ENCODE results near the gene C5orf63. TPM values are rescaled to one million over a fixed set of nuclear protein-coding genes. Genes with fewer than 3 reads are reported as not detected.

C5orf63 gene
- polyA plus RNA-seq, 1 donor from 2014 or later = not detected

DNA sequence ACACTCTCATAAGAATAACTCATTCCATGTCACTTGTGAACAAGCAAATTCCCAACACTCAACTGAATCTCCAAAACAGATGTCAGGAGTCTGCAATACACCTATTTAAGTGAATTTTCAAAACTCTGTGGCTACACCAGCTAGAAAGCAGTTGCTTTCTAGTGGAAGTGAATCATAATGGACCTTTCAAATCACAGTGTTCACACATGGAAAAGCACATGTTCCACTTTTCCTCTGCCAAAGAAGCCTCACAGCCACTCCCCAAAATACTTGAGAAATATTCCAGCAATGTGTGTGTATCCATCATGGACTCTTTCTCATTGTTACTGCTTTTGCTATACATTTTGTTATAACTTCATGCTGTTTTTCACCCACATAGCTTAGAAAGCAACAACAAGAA, 60.4 kb downstream of the C5orf63 start:
- no peak overlapping the region for H3K27ac ChIP-seq (ENCODE audit: low read length)
- H4K20me1 ChIP-seq (ENCODE audit: insufficient read depth) = no peaks in the 10 kb centered on the region
- H2AFZ ChIP-seq (ENCODE audit: low read depth, low read length) = no peak overlapping the region
- no peaks in the 10 kb centered on the region for H3K36me3 ChIP-seq (ENCODE audit: insufficient read depth, low read length)
- H3K4me3 ChIP-seq (ENCODE audit: low read length) = no peak overlapping the region
- no peaks in the 10 kb centered on the region for H3K79me2 ChIP-seq (replicated peaks; ENCODE audit: insufficient read depth, low read length)
- no peak overlapping the region for H3K4me2 ChIP-seq (ENCODE audit: low read length)
- no peaks in the 10 kb centered on the region for H3F3A ChIP-seq (ENCODE audit: insufficient read depth, low read length, poor library complexity, severe bottlenecking)
- no peak for TF ChIP-seq RAD21 (conservative IDR thresholded peaks at IDR 0.05)
- H3K27me3 ChIP-seq (ENCODE audit: insufficient read depth, low read depth, low read length) = no peaks in the 10 kb centered on the region
- H3K9me3 ChIP-seq (ENCODE audit: low read length) = no peaks in the 10 kb centered on the region
- H3K9me2 ChIP-seq (ENCODE audit: insufficient read depth, low read length) = no peaks in the 10 kb centered on the region
- H3K9ac ChIP-seq (ENCODE audit: low read length) = no peak overlapping the region

DNA sequence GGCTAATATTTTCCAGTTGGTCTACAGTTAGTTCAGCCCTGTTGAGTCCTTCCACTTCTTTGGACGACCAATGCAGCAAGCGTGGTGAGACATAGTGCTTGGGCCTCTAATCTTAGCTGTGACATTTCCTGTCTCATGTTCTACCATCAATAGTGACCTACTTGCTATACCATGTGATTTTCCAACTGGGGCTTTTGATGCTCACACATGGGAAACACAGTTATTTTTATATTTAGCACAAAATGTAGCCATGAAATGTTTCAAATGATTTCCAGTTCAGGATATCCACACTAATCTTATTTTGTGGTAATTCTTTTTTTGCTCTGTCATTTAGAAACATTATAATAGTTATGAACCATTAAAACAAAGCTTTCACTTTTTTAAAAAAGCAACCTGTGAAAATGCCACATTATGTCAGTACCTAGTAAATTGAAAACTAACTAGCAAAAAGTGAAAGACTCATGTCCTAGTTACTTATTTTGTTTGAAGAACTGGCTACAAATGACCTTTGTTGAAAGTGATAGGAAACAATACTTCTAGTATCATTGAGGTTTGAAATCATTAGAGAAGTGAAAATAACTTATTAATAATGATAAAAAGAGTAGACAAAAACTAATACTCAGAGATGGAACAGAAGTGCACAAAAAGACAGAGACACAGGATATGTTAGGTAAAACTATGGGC, 61.2 kb downstream of the C5orf63 start:
- no peak overlapping the region for H3K9ac ChIP-seq (ENCODE audit: low read length)

More for the DNA sequence above, 61.2 kb downstream of the C5orf63 start:
- H3K79me2 ChIP-seq (replicated peaks; ENCODE audit: insufficient read depth, low read length) = no peaks in the 10 kb centered on the region
- H4K20me1 ChIP-seq (ENCODE audit: insufficient read depth) = no peaks in the 10 kb centered on the region
- H3K9me2 ChIP-seq (ENCODE audit: insufficient read depth, low read length) = no peaks in the 10 kb centered on the region
- no peaks in the 10 kb centered on the region for H3K27me3 ChIP-seq (ENCODE audit: insufficient read depth, low read depth, low read length)
- H2AFZ ChIP-seq (ENCODE audit: low read depth, low read length) = no peak overlapping the region
- no peak overlapping the region for H3K4me2 ChIP-seq (ENCODE audit: low read length)
- H3K9me3 ChIP-seq (ENCODE audit: low read length) = no peaks in the 10 kb centered on the region
- H3F3A ChIP-seq (ENCODE audit: insufficient read depth, low read length, poor library complexity, severe bottlenecking) = no peaks in the 10 kb centered on the region
- H3K4me3 ChIP-seq (ENCODE audit: low read length) = no peak overlapping the region
- TF ChIP-seq REST (IDR thresholded peaks at IDR 0.05; ENCODE audit: borderline replicate concordance) (no peak), RAD21 (conservative IDR thresholded peaks at IDR 0.05) (no peak), CTCF (IDR thresholded peaks at IDR 0.05; ENCODE audit: poor library complexity, severe bottlenecking) (no peak), TAF1 (IDR thresholded peaks at IDR 0.05; ENCODE audit: low read depth) (no peak), EP300 (conservative IDR thresholded peaks at IDR 0.05; ENCODE audit: poor library complexity, severe bottlenecking) (no peak), MXI1 (conservative IDR thresholded peaks at IDR 0.05; ENCODE audit: poor library complexity, severe bottlenecking) (no peak)
- H3K27ac ChIP-seq (ENCODE audit: low read length) = no peak overlapping the region
- H3K36me3 ChIP-seq (ENCODE audit: insufficient read depth, low read length) = no peaks in the 10 kb centered on the region
